ENCODE data around the gene CKB. TPM values are rescaled to one million over a fixed set of nuclear protein-coding genes. Genes with fewer than 3 reads are reported as not detected.

CKB gene
- total and polyA plus RNA-seq, 9 of the 15 experiments (the other 6 are each of a cell fraction or from before 2014, with no cell fraction given): 23.9 to 692 (median 132) TPM

- no peak for TF ChIP-seq ATF3 (IDR thresholded peaks at IDR 0.05)
- no peak for TF ChIP-seq ATF3 (CRISPR knock-in tag; conservative IDR thresholded peaks at IDR 0.05)
- no peak for TF ChIP-seq ETV6 (IDR thresholded peaks at IDR 0.05; ENCODE audit: borderline replicate concordance in 1 of 2, low read depth in 2 of 2, low read length in 1 of 2)
- no peak for TF ChIP-seq ETV6 (CRISPR knock-in tag; IDR thresholded peaks at IDR 0.05; ENCODE audit: borderline replicate concordance)
- no peak for TF ChIP-seq ASH1L (IDR thresholded peaks at IDR 0.05; ENCODE audit: borderline replicate concordance, low read depth, partially characterized antibody)
- no peak for TF ChIP-seq HLTF (IDR thresholded peaks at IDR 0.05)
- TF ChIP-seq RAD51 (IDR thresholded peaks at IDR 0.05; ENCODE audit: borderline replicate concordance, low read depth): no peak
- 0 out of 2 replicates have a peak, but pooled peaks have one; percentile 19 for TF ChIP-seq REST (IDR thresholded peaks at IDR 0.05; ENCODE audit: borderline replicate concordance)
- TF ChIP-seq REST (CRISPR knock-in tag; IDR thresholded peaks at IDR 0.05; ENCODE audit: low read depth): no peak
- TF ChIP-seq RHOXF2B (CRISPR knock-in tag; conservative IDR thresholded peaks at IDR 0.05): no peak
- no peak for TF ChIP-seq HNRNPUL1 (IDR thresholded peaks at IDR 0.05; ENCODE audit: low read length)
- no peak for TF ChIP-seq ZNF324 (CRISPR knock-in tag; IDR thresholded peaks at IDR 0.05)
- TF ChIP-seq L3MBTL2 (IDR thresholded peaks at IDR 0.05): peak; percentile 68
- peak; percentile 40 to 65 for TF ChIP-seq E2F6 (IDR thresholded peaks at IDR 0.05; ENCODE audit: borderline replicate concordance in 1 of 2, extremely low read depth in 1 of 2, insufficient read depth in 1 of 2, insufficient read length in 1 of 2, low read depth in 1 of 2, low read length in 1 of 2, poor library complexity in 1 of 2, severe bottlenecking in 1 of 2)
- no peak for TF ChIP-seq PRMT5 (CRISPR knock-in tag; IDR thresholded peaks at IDR 0.05)
- TF ChIP-seq POLR2G (IDR thresholded peaks at IDR 0.05; ENCODE audit: low read depth, low read length): peak; percentile 72
Measured at GRCh38 chr14:103528587-103529382, 6.2 kb upstream of the CKB start, which contains the start of gene TRMT61A (continued).
